BLaER1 treated with 17β-estradiol and CSF1 and Interleukin-3, amounts not matched to agents 10 nM and 100 nM (cell line): Measurements from ENCODE around the gene MCTP2.

Experiments used
- H3K27ac ChIP-seq, 11 experiments: shearing (Covaris generic); formaldehyde crosslinking; 2 replicates each; pipeline ENCODE4 v1.8.1; 2022
- H3K27me3 ChIP-seq, 11 experiments: shearing (Covaris generic); formaldehyde crosslinking; 2 replicates each; pipeline ENCODE4 v1.8.1; 2022
- H3K36me3 ChIP-seq, 11 experiments: shearing (Covaris generic); formaldehyde crosslinking; 2 replicates each; pipeline ENCODE4 v1.8.1; 2022
- H3K4me1 ChIP-seq, 10 experiments: shearing (Covaris generic); formaldehyde crosslinking; 2 replicates each; pipeline ENCODE4 v1.8.1; 2022
- H3K4me2 ChIP-seq, 11 experiments: shearing (Covaris generic); formaldehyde crosslinking; 2 replicates each; pipeline ENCODE4 v1.8.1; 2022
- H3K4me3 ChIP-seq, 10 experiments: shearing (Covaris generic); formaldehyde crosslinking; 2 replicates each; pipeline ENCODE4 v1.8.1; 2022
- H3K9ac ChIP-seq, 11 experiments: shearing (Covaris generic); formaldehyde crosslinking; 2 replicates each; pipeline ENCODE4 v1.8.1; 2022
- H3K9me3 ChIP-seq, 11 experiments: shearing (Covaris generic); formaldehyde crosslinking; replicated peaks in 1 of 11; 2 replicates each; pipeline ENCODE4 v1.8.1; 2022
- H4K20me1 ChIP-seq, 11 experiments: shearing (Covaris generic); formaldehyde crosslinking; 2 replicates each; pipeline ENCODE4 v1.8.1; 2022
- Cebpa-rat ChIP-seq, 11 experiments: shearing (Covaris generic); IDR thresholded peaks; 2 replicates each; pipeline ENCODE4 v1.8.1; 2022

MCTP2 gene

GRCh38 chr15:94286583-94286982, 55.2 kb downstream of the MCTP2 start:
- peak overlapping the region in 10 of 11 experiments; percentile 7 to 77 (median 66); a peak in 18 of 22 replicates for H3K4me2 ChIP-seq
- peak overlapping the region in 1 of 10 experiments; percentile 15; a peak in 1 of 20 replicates for H3K4me3 ChIP-seq
- H3K4me1 ChIP-seq, result peaks cover 16 to 34% (median 25%) of the 10 kb centered on the region in 10 experiments; a peak in 19 of 20 replicates
- H3K9me3 ChIP-seq, result peaks cover 14 to 40% (median 35%) of the 10 kb centered on the region in 11 experiments
- H3K27ac ChIP-seq, result peak overlapping the region in 6 of 11 experiments; percentile 24 to 60 (median 42); a peak in 10 of 22 replicates
- no peaks in the 10 kb centered on the region for H4K20me1 ChIP-seq
- TF ChIP-seq Cebpa-rat (IDR thresholded peaks at IDR 0.05), result no peak
- H3K9ac ChIP-seq, result no peak overlapping the region
- peaks cover 0 to 16% (median 0%) of the 10 kb centered on the region in 11 experiments; a peak in 3 of 22 replicates for H3K27me3 ChIP-seq
- H3K36me3 ChIP-seq, result peaks cover 0 to 6% (median 0%) of the 10 kb centered on the region in 11 experiments; a peak in 4 of 22 replicates

GRCh38 chr15:94287794-94288246, 56.5 kb downstream of the MCTP2 start:
- Histone ChIP-seq H4K20me1 (no peaks in the 10 kb centered on the region), H3K4me2 (peak overlapping the region; percentile 57 to 80 (median 66)), H3K9ac (peak overlapping the region in 5 of 11 experiments; percentile 6 to 35 (median 17); a peak in 4 of 22 replicates), H3K4me1 (peaks cover 16 to 33% (median 25%) of the 10 kb centered on the region in 10 experiments; a peak in 19 of 20 replicates), H3K27me3 (peaks cover 0 to 16% (median 0%) of the 10 kb centered on the region in 11 experiments; a peak in 3 of 22 replicates), H3K9me3 (peaks cover 2 to 38% (median 29%) of the 10 kb centered on the region in 11 experiments; a peak in 21 of 22 replicates), H3K4me3 (peak overlapping the region in 2 of 10 experiments; percentile 4 to 20; a peak in 1 of 20 replicates), H3K36me3 (peaks cover 0 to 6% (median 0%) of the 10 kb centered on the region in 11 experiments; a peak in 3 of 22 replicates), H3K27ac (peak overlapping the region in 6 of 11 experiments; percentile 11 to 60 (median 46); a peak in 11 of 22 replicates)
- no peak for TF ChIP-seq Cebpa-rat (IDR thresholded peaks at IDR 0.05)

- peaks cover 20 to 52% (median 39%) of the 10 kb centered on the region in 10 experiments; a peak in 19 of 20 replicates for H3K4me1 ChIP-seq
Measured at GRCh38 chr15:94290730-94291129, 59.4 kb downstream of the MCTP2 start.

DNA sequence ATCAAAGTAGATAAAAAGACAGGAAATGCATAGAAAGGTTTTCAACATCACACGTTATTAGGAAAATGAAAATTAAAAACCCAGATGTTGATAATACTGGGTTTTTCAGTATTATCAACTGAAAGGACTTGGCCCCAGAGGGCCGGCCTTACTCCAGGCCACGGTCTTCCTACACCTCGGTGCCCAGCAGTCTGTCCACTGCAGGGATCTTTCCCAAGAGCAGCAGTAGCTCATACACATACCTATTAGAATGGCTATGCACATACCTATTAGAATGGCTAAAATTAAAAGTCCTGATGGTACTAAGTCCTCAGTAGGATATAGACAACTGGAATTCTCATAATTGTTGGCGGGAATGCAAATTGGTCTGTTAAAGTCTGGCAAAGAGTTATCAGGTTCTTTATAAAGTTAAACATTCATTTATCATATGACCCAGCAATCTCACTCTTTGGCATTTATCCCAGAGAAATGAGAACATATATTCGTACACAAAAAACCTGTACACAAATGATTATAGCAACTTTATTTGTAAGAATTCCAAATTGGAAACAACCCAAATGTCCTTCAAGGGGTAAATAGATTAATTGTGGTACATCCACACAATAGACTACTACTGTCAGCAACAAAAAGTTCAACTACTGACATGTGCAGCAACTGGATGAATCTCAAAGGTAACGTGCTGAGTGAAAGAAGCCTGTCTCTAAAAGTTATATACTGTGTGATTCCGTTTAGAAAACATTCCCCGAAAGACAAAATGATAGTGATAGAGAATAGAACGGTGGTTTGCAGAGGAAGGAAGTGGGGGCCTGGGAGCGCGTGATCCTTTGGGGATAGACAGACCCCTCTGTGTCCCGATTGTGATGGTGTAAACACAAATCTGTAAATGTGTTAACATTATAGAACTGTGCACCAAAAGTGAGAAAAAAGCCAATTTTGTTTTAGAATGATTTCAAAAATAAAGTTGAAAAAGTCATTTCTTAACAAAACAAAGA, 62.3 kb downstream of the MCTP2 start:
- TF ChIP-seq Cebpa-rat (IDR thresholded peaks at IDR 0.05), result no peak
- H3K4me3 ChIP-seq, result no peak overlapping the region
- H3K9ac ChIP-seq, result no peak overlapping the region
- peaks cover 20 to 44% (median 34%) of the 10 kb centered on the region in 10 experiments for H3K4me1 ChIP-seq
- peak overlapping the region in 9 of 11 experiments; percentile 5 to 68 (median 56); a peak in 18 of 22 replicates for H3K4me2 ChIP-seq
- no peak overlapping the region for H3K27ac ChIP-seq
- peaks cover 0 to 6% (median 0%) of the 10 kb centered on the region in 11 experiments; a peak in 3 of 22 replicates for H3K36me3 ChIP-seq
- H4K20me1 ChIP-seq, result no peaks in the 10 kb centered on the region
- H3K27me3 ChIP-seq, result peaks cover 0 to 18% (median 0%) of the 10 kb centered on the region in 11 experiments; a peak in 4 of 22 replicates
- peaks cover 0 to 36% (median 27%) of the 10 kb centered on the region in 11 experiments; a peak in 20 of 22 replicates for H3K9me3 ChIP-seq

More at GRCh38 chr15:94290730-94291129, 59.4 kb downstream of the MCTP2 start:
- H3K9ac ChIP-seq, result no peak overlapping the region
- peaks cover 0 to 22% (median 0%) of the 10 kb centered on the region in 11 experiments; a peak in 4 of 22 replicates for H3K27me3 ChIP-seq
- peaks cover 0 to 6% (median 0%) of the 10 kb centered on the region in 11 experiments; a peak in 3 of 22 replicates for H3K36me3 ChIP-seq
- no peak for TF ChIP-seq Cebpa-rat (IDR thresholded peaks at IDR 0.05)
- no peak overlapping the region for H3K4me3 ChIP-seq
- no peak overlapping the region for H3K4me2 ChIP-seq
- H3K27ac ChIP-seq, result no peak overlapping the region
- H4K20me1 ChIP-seq, result no peaks in the 10 kb centered on the region
- peaks cover 0 to 38% (median 29%) of the 10 kb centered on the region in 11 experiments; a peak in 20 of 22 replicates for H3K9me3 ChIP-seq

GRCh38 chr15:94294556-94294955, 63.2 kb downstream of the MCTP2 start:
- no peak overlapping the region for H3K27ac ChIP-seq

DNA sequence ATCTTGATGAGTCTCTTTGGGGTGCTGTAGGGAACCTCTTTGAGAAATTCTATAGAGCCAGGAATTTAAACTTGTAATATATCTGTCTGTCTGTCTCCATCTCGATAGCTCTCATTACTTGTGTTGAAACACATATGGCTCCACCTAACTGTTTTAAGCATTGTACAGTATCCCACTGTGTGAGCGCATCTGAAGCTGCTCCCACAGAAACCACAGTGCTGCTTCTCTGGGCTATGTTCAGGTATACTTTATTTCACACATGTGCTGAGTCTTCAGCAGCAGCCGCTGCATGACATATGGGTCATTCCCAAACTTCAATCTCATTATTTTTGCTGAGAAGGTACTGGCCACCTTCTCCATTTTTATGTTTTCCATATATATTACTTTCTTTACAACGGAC, 63.9 kb downstream of the MCTP2 start:
- no peak overlapping the region for H3K4me3 ChIP-seq
- TF ChIP-seq Cebpa-rat (IDR thresholded peaks at IDR 0.05), result no peak
- peaks cover 0 to 20% (median 12%) of the 10 kb centered on the region in 11 experiments; a peak in 16 of 22 replicates for H3K9me3 ChIP-seq
- no peaks in the 10 kb centered on the region for H4K20me1 ChIP-seq
- no peak overlapping the region for H3K9ac ChIP-seq
- H3K27me3 ChIP-seq, result peaks cover 0 to 18% (median 0%) of the 10 kb centered on the region in 11 experiments; a peak in 4 of 22 replicates
- no peaks in the 10 kb centered on the region for H3K36me3 ChIP-seq
- H3K4me1 ChIP-seq, result peaks cover 20 to 48% (median 34%) of the 10 kb centered on the region in 10 experiments
- H3K4me2 ChIP-seq, result no peak overlapping the region; a peak in 2 of 22 replicates
- H3K27ac ChIP-seq, result no peak overlapping the region

More at GRCh38 chr15:94294556-94294955, 63.2 kb downstream of the MCTP2 start:
- Histone ChIP-seq H3K4me2 (peak overlapping the region in 7 of 11 experiments; percentile 52 to 68 (median 57); a peak in 10 of 22 replicates), H3K4me3 (no peak overlapping the region), H3K9me3 (peaks cover 0 to 28% (median 19%) of the 10 kb centered on the region in 11 experiments; a peak in 20 of 22 replicates), H3K4me1 (peaks cover 20 to 47% (median 34%) of the 10 kb centered on the region in 10 experiments), H4K20me1 (no peaks in the 10 kb centered on the region), H3K9ac (no peak overlapping the region), H3K27me3 (peaks cover 0 to 18% (median 0%) of the 10 kb centered on the region in 11 experiments; a peak in 4 of 22 replicates), H3K36me3 (no peaks in the 10 kb centered on the region; a peak in 2 of 22 replicates)
- no peak for TF ChIP-seq Cebpa-rat (IDR thresholded peaks at IDR 0.05)

GRCh38 chr15:94296717-94297116, 65.4 kb downstream of the MCTP2 start:
- peak overlapping the region in 6 of 11 experiments; percentile 21 to 68 (median 52); a peak in 8 of 22 replicates for H3K27ac ChIP-seq
- no peak overlapping the region for H3K4me3 ChIP-seq
- H3K36me3 ChIP-seq, result peaks cover 0 to 9% (median 0%) of the 10 kb centered on the region in 11 experiments; a peak in 2 of 22 replicates
- H3K4me1 ChIP-seq, result peaks cover 20 to 49% (median 34%) of the 10 kb centered on the region in 10 experiments
- H3K4me2 ChIP-seq, result peak overlapping the region; percentile 52 to 84 (median 70); a peak in 14 of 22 replicates
- no peak overlapping the region; a peak in 1 of 22 replicates for H3K9ac ChIP-seq
- peaks cover 0 to 18% (median 0%) of the 10 kb centered on the region in 11 experiments; a peak in 4 of 22 replicates for H3K27me3 ChIP-seq
- peaks cover 0 to 14% (median 8%) of the 10 kb centered on the region in 11 experiments; a peak in 12 of 22 replicates for H3K9me3 ChIP-seq
- no peak for TF ChIP-seq Cebpa-rat (IDR thresholded peaks at IDR 0.05)
- H4K20me1 ChIP-seq, result no peaks in the 10 kb centered on the region; a peak in 1 of 22 replicates

DNA sequence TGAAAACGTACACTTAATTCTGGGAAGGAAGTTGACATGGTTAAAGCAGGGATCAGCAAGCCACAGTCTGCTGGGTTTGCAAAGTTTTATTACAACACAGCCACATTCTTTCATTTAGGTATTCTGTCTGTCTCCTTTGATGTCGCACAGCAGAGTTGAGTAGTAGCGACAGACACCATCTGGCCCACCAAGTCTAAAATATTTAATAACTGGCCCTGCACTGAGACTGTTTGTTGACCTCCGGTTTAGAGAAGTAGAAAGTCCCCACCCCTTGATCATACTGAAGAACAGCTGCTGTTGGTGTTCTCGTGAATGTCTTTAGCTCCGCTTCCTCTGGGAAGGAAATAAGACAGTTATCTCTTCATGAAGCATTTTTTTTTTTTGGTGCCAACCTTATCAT, 66.2 kb downstream of the MCTP2 start:
- Histone ChIP-seq H3K27ac (peak overlapping the region in 6 of 11 experiments; percentile 22 to 68 (median 62); a peak in 10 of 22 replicates), H3K36me3 (peaks cover 0 to 13% (median 0%) of the 10 kb centered on the region in 11 experiments; a peak in 4 of 22 replicates), H4K20me1 (no peaks in the 10 kb centered on the region; a peak in 1 of 22 replicates), H3K4me2 (peak overlapping the region; percentile 52 to 84 (median 70)), H3K27me3 (peaks cover 0 to 22% (median 0%) of the 10 kb centered on the region in 11 experiments; a peak in 4 of 22 replicates), H3K9me3 (peaks cover 5 to 21% (median 13%) of the 10 kb centered on the region in 11 experiments; a peak in 20 of 22 replicates), H3K4me1 (peaks cover 20 to 57% (median 40%) of the 10 kb centered on the region in 10 experiments), H3K9ac (peak overlapping the region in 1 of 11 experiments; percentile 12; a peak in 1 of 22 replicates), H3K4me3 (no peak overlapping the region; a peak in 1 of 20 replicates)
- TF ChIP-seq Cebpa-rat (IDR thresholded peaks at IDR 0.05), result no peak
